ENCODE measurements around the gene IPCEF1.

GRCh38 chr6:154113392-154113791 lies 243.2 kb downstream of the IPCEF1 start:
- TF ChIP-seq EZH2 (IDR thresholded peaks at IDR 0.05) (no peak), FOXP2 (optimal IDR thresholded peaks at IDR 0.05; ENCODE audit: control extremely low read depth, extremely low read length, insufficient read depth) (no peak)

All from SK-N-MC (cell line).